Mucosa of rectum (tissue), 2 donors: Measurements from ENCODE around the gene TRIM66.

Source experiments
- H3K27ac ChIP-seq, 2 donors: one replicate each; pipeline ENCODE4 v1.7.0; 2013; ENCODE audit warnings: inconsistent platforms in 2 of 2, low read depth in 2 of 2, low read length in 2 of 2
- H3K27me3 ChIP-seq, 2 donors: one replicate each; pipeline ENCODE4 v1.7.0; 2013; ENCODE audit warnings: low read length in 2 of 2; ENCODE audit not compliant: control insufficient read depth in 2 of 2, insufficient read depth in 2 of 2
- H3K36me3 ChIP-seq, 2 donors: one replicate each; pipeline ENCODE4 v1.7.0; 2013; ENCODE audit warnings: low read length in 2 of 2; ENCODE audit not compliant: control insufficient read depth in 2 of 2, insufficient read depth in 2 of 2
- H3K4me1 ChIP-seq, 2 donors: one replicate each; pipeline ENCODE4 v1.7.0; 2013; ENCODE audit warnings: low read length in 2 of 2, mild to moderate bottlenecking in 1 of 2; ENCODE audit not compliant: control insufficient read depth in 2 of 2, insufficient read depth in 2 of 2
- H3K4me3 ChIP-seq, 2 donors: one replicate each; pipeline ENCODE4 v1.7.0; 2013; ENCODE audit warnings: low read length in 2 of 2
- H3K9ac ChIP-seq, 2 donors: one replicate each; pipeline ENCODE4 v1.7.0; 2013; ENCODE audit warnings: low read length in 2 of 2, low read depth in 1 of 2, mild to moderate bottlenecking in 1 of 2
- H3K9me3 ChIP-seq, 2 donors: one replicate each; pipeline ENCODE4 v1.7.0; 2013; ENCODE audit warnings: low read length in 2 of 2; ENCODE audit not compliant: control insufficient read depth in 2 of 2
- donor health status: healthy.
- donor health status: Normal muscosa, but diverticular disease.

The TRIM66 gene

GRCh38 chr11:8584511-8584910 lies 98.0 kb downstream of the TRIM66 start:
- Histone ChIP-seq H3K4me3 (no peak overlapping the region), H3K36me3 (no peaks in the 10 kb centered on the region), H3K4me1 (no peaks in the 10 kb centered on the region), H3K27ac (no peak overlapping the region), H3K9ac (no peak overlapping the region), H3K9me3 (no peaks in the 10 kb centered on the region), H3K27me3 (no peaks in the 10 kb centered on the region)

- Histone ChIP-seq H3K27ac (no peak overlapping the region), H3K27me3 (no peaks in the 10 kb centered on the region), H3K4me1 (no peaks in the 10 kb centered on the region), H3K9me3 (no peaks in the 10 kb centered on the region), H3K4me3 (no peak overlapping the region), H3K9ac (no peak overlapping the region), H3K36me3 (no peaks in the 10 kb centered on the region)
These were observed 98.4 kb downstream of the TRIM66 start for GRCh38 chr11:8584082-8584481.

GRCh38 chr11:8581300-8581699 lies 101.2 kb downstream of the TRIM66 start:
- no peaks in the 10 kb centered on the region for H3K36me3 ChIP-seq
- H3K4me3 ChIP-seq = no peak overlapping the region
- no peaks in the 10 kb centered on the region for H3K27me3 ChIP-seq
- H3K9ac ChIP-seq = no peak overlapping the region
- H3K9me3 ChIP-seq = no peaks in the 10 kb centered on the region
- no peaks in the 10 kb centered on the region for H3K4me1 ChIP-seq
- H3K27ac ChIP-seq = no peak overlapping the region

- H3K36me3 ChIP-seq = no peaks in the 10 kb centered on the region
- H3K4me1 ChIP-seq = no peaks in the 10 kb centered on the region
- no peak overlapping the region for H3K4me3 ChIP-seq
- H3K27ac ChIP-seq = no peak overlapping the region
- H3K9me3 ChIP-seq = no peaks in the 10 kb centered on the region
- H3K27me3 ChIP-seq = no peaks in the 10 kb centered on the region
- H3K9ac ChIP-seq = no peak overlapping the region
These were observed 104.5 kb downstream of the TRIM66 start for GRCh38 chr11:8577791-8578581.

GRCh38 chr11:8574798-8575197 lies 107.7 kb downstream of the TRIM66 start:
- no peak overlapping the region for H3K9ac ChIP-seq
- no peaks in the 10 kb centered on the region for H3K36me3 ChIP-seq
- no peaks in the 10 kb centered on the region for H3K27me3 ChIP-seq
- H3K4me1 ChIP-seq = no peaks in the 10 kb centered on the region
- H3K4me3 ChIP-seq = no peak overlapping the region
- no peak overlapping the region for H3K27ac ChIP-seq
- H3K9me3 ChIP-seq = no peaks in the 10 kb centered on the region

GRCh38 chr11:8573777-8574176 lies 108.7 kb downstream of the TRIM66 start:
- Histone ChIP-seq H3K9me3 (no peaks in the 10 kb centered on the region), H3K27ac (no peak overlapping the region), H3K4me3 (no peak overlapping the region), H3K27me3 (no peaks in the 10 kb centered on the region), H3K9ac (no peak overlapping the region), H3K4me1 (no peaks in the 10 kb centered on the region), H3K36me3 (no peaks in the 10 kb centered on the region)

GRCh38 chr11:8567602-8568198 lies 114.8 kb downstream of the TRIM66 start:
- Histone ChIP-seq H3K4me3 (no peak overlapping the region), H3K9ac (no peak overlapping the region), H3K36me3 (no peaks in the 10 kb centered on the region), H3K4me1 (no peaks in the 10 kb centered on the region), H3K27ac (no peak overlapping the region), H3K9me3 (no peaks in the 10 kb centered on the region), H3K27me3 (no peaks in the 10 kb centered on the region)

GRCh38 chr11:8566613-8567210 lies 115.8 kb downstream of the TRIM66 start:
- no peaks in the 10 kb centered on the region for H3K27me3 ChIP-seq
- H3K4me3 ChIP-seq = no peak overlapping the region
- H3K4me1 ChIP-seq = no peaks in the 10 kb centered on the region
- H3K36me3 ChIP-seq = no peaks in the 10 kb centered on the region
- H3K9ac ChIP-seq = no peak overlapping the region
- H3K27ac ChIP-seq = no peak overlapping the region
- peaks cover 0 to 2% of the 10 kb centered on the region in 2 donors for H3K9me3 ChIP-seq

- no peak overlapping the region for H3K27ac ChIP-seq
- H3K4me3 ChIP-seq = no peak overlapping the region
- H3K9ac ChIP-seq = no peak overlapping the region
- H3K9me3 ChIP-seq = peaks cover 0 to 4% of the 10 kb centered on the region in 2 donors
- H3K27me3 ChIP-seq = no peaks in the 10 kb centered on the region
- H3K36me3 ChIP-seq = no peaks in the 10 kb centered on the region
- H3K4me1 ChIP-seq = no peaks in the 10 kb centered on the region
These were observed 117.9 kb downstream of the TRIM66 start for GRCh38 chr11:8564526-8564925.
